Smooth muscle cell (in vitro differentiated cells): ENCODE results near the gene TAOK3. TPM values are rescaled to one million over a fixed set of nuclear protein-coding genes. Genes with fewer than 3 reads are reported as not detected.
"Not testable (repeated sequence)": the region's sequence is repeated elsewhere in the genome, so short reads cannot be mapped to it uniquely, and the experiment has no call there.

Experiments used
- DNase-seq: peaks from one replicate; lab custom pipeline; 2025; ENCODE audit not compliant: unreplicated experiment; lab: John Stamatoyannopoulos, UW
- H2AFZ ChIP-seq: fragments of 200-600 bp; sonication (generic); 2 replicates; pipeline ENCODE4 v1.6.0; 2016; ENCODE audit warnings: antibody characterized with exemption, low read depth, mild to moderate bottlenecking
- H3F3A ChIP-seq: fragments of 200-600 bp; sonication (generic); 2 replicates; pipeline ENCODE4 v1.6.0; 2017; ENCODE audit warnings: antibody characterized with exemption, low read depth
- H3K27ac ChIP-seq: fragments of 200-600 bp; sonication (generic); 2 replicates; pipeline ENCODE4 v1.5.1; 2016; ENCODE audit warnings: low read depth, mild to moderate bottlenecking
- H3K27me3 ChIP-seq: fragments of 200-600 bp; sonication (generic); 2 replicates; pipeline ENCODE4 v1.6.1; 2016; ENCODE audit warnings: low read depth, mild to moderate bottlenecking
- H3K36me3 ChIP-seq: fragments of 200-600 bp; sonication (generic); 2 replicates; pipeline ENCODE4 v1.5.1; 2016; ENCODE audit warnings: low read depth
- H3K4me1 ChIP-seq: fragments of 200-600 bp; sonication (generic); 2 replicates; pipeline ENCODE4 v1.5.1; 2016; ENCODE audit warnings: low read depth
- H3K4me2 ChIP-seq: fragments of 200-600 bp; sonication (generic); 2 replicates; pipeline ENCODE4 v1.6.0; 2016; ENCODE audit warnings: mild to moderate bottlenecking
- H3K4me3 ChIP-seq: fragments of 200-600 bp; sonication (generic); 2 replicates; pipeline ENCODE4 v1.5.1; 2016; ENCODE audit warnings: mild to moderate bottlenecking
- H3K79me2 ChIP-seq: fragments of 200-600 bp; sonication (generic); 2 replicates; pipeline ENCODE4 v1.6.0; 2016; ENCODE audit warnings: low read depth, mild to moderate bottlenecking
- H3K9ac ChIP-seq: fragments of 200-600 bp; sonication (generic); 2 replicates; pipeline ENCODE4 v1.6.0; 2016; ENCODE audit warnings: low read depth
- H3K9me3 ChIP-seq: fragments of 200-600 bp; sonication (generic); replicated peaks from 2 replicates; pipeline ENCODE4 v1.5.1; 2016; ENCODE audit warnings: low read depth
- H4K20me1 ChIP-seq: fragments of 200-600 bp; sonication (generic); 2 replicates; pipeline ENCODE4 v1.6.0; 2016; ENCODE audit warnings: low read depth
- CTCF ChIP-seq: fragments of 200-600 bp; sonication (generic); IDR thresholded peaks from 2 replicates; pipeline ENCODE4 v1.5.1; 2017; ENCODE audit warnings: borderline replicate concordance, mild to moderate bottlenecking, antibody characterized with exemption; ENCODE audit not compliant: insufficient read depth, poor library complexity, severe bottlenecking
- WGBS: methylation state at CpG from one replicate; pipeline ENCODE4 v1.1.7; 2016; ENCODE audit warnings: low lambda C conversion rate; 5-methylcytosine and 5-hydroxymethylcytosine counted together
- polyA plus RNA-seq: library from polyadenylated mRNA; unstranded; fragments of >200 nt; fragmentation: Nextera tagmentation; extraction: Ambion mirVana; gene quantifications from 2 replicates; pipeline ENCODE4 v1.2.1, GENCODE V29; 2016
- total RNA-seq: library from RNA; depleted of rRNA; stranded (reverse); fragments of >200 nt; gene quantifications from 2 replicates; pipeline ENCODE4 v1.2.3, GENCODE V29; 2014

Gene TAOK3
- total and polyA plus RNA-seq, 2 experiments from 2014 or later = 7.3 to 7.9 TPM

- Histone ChIP-seq H2AFZ (no peak overlapping the region), H3K36me3 (no peaks in the 10 kb centered on the region), H3F3A (no peaks in the 10 kb centered on the region), H3K4me1 (no peaks in the 10 kb centered on the region), H3K9me3 (no peaks in the 10 kb centered on the region), H4K20me1 (no peaks in the 10 kb centered on the region), H3K27me3 (no peaks in the 10 kb centered on the region), H3K9ac (no peak overlapping the region), H3K79me2 (no peaks in the 10 kb centered on the region), H3K27ac (peak overlapping the region; percentile 39), H3K4me3 (no peak overlapping the region), H3K4me2 (peak overlapping the region; percentile 48)
- no peak for DNase-seq
- TF ChIP-seq CTCF = no peak
- 58% methylated on average over 7 of the region's 7 CpGs for WGBS
Observed at GRCh38 chr12:118357257-118358007, 15.3 kb downstream of the TAOK3 start.

GRCh38 chr12:118356809-118357256 is 15.9 kb downstream of the TAOK3 start:
- no peaks in the 10 kb centered on the region for H3K4me1 ChIP-seq
- no peak for TF ChIP-seq CTCF
- no peaks in the 10 kb centered on the region for H3K27me3 ChIP-seq
- H2AFZ ChIP-seq = no peak overlapping the region
- no peaks in the 10 kb centered on the region for H3K79me2 ChIP-seq
- 40% methylated on average over 1 of the region's 1 CpG for WGBS
- no peaks in the 10 kb centered on the region for H4K20me1 ChIP-seq
- no peak overlapping the region for H3K9ac ChIP-seq
- H3K4me3 ChIP-seq = no peak overlapping the region
- H3K4me2 ChIP-seq = peak overlapping the region; percentile 48
- H3K27ac ChIP-seq = peak overlapping the region; percentile 39
- H3F3A ChIP-seq = no peaks in the 10 kb centered on the region
- DNase-seq = no peak
- H3K9me3 ChIP-seq = no peaks in the 10 kb centered on the region
- no peaks in the 10 kb centered on the region for H3K36me3 ChIP-seq

DNA sequence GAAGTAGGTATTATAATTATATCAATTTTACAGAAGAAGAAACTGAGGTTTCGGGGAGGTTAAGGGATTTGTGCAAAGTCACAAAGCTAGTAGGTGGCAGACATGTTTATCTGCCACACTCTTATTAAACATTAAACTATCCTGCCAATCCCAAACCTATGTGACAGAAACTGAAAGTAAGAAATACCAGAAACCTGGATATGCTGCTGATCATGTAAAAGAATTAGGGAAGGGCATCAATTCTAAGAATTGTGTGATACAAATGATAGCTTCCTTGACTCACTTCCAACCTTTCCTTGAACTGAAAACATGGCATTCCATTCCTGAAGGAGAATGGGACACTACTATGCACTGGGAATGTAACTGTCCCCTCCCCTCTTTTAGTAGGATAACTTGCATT is 16.9 kb downstream of the TAOK3 start:
- Histone ChIP-seq H3K27me3 (no peaks in the 10 kb centered on the region), H3K4me1 (no peaks in the 10 kb centered on the region), H3K4me3 (no peak overlapping the region), H3K9ac (no peak overlapping the region), H3K79me2 (no peaks in the 10 kb centered on the region), H3F3A (no peaks in the 10 kb centered on the region), H4K20me1 (no peaks in the 10 kb centered on the region), H2AFZ (no peak overlapping the region), H3K4me2 (no peak overlapping the region), H3K27ac (no peak overlapping the region), H3K9me3 (no peaks in the 10 kb centered on the region), H3K36me3 (no peaks in the 10 kb centered on the region)
- WGBS = 100% methylated on average over 1 of the region's 1 CpG
- no peak for TF ChIP-seq CTCF
- no peak for DNase-seq

- Histone ChIP-seq H3K4me1 (no peaks in the 10 kb centered on the region), H2AFZ (no peak overlapping the region), H3K79me2 (no peaks in the 10 kb centered on the region), H4K20me1 (no peaks in the 10 kb centered on the region), H3K36me3 (no peaks in the 10 kb centered on the region), H3K9me3 (no peaks in the 10 kb centered on the region), H3K27me3 (no peaks in the 10 kb centered on the region), H3K27ac (no peak overlapping the region), H3K4me3 (no peak overlapping the region), H3F3A (no peaks in the 10 kb centered on the region), H3K4me2 (no peak overlapping the region), H3K9ac (no peak overlapping the region)
- DNase-seq = no peak
- TF ChIP-seq CTCF = no peak
- WGBS = 100% methylated on average over 1 of the region's 1 CpG
Observed at GRCh38 chr12:118354903-118355302, 17.8 kb downstream of the TAOK3 start.

GRCh38 chr12:118354503-118354902 is 18.2 kb downstream of the TAOK3 start:
- not testable (repeated sequence) for H2AFZ ChIP-seq, H3K27me3 ChIP-seq, H3K36me3 ChIP-seq, H3K27ac ChIP-seq, H3K4me2 ChIP-seq, H3K9me3 ChIP-seq, DNase-seq, H3K79me2 ChIP-seq, H3K4me3 ChIP-seq, H3F3A ChIP-seq, H3K4me1 ChIP-seq, H4K20me1 ChIP-seq, H3K9ac ChIP-seq
- WGBS = 95% methylated on average over 4 of the region's 4 CpGs
